ENCODE results near the gene LRRIQ1. TPM values are rescaled to one million over a fixed set of nuclear protein-coding genes. Genes with fewer than 3 reads are reported as not detected.

The LRRIQ1 gene
- total RNA-seq, 1 donor from 2014 or later: not detected

DNA sequence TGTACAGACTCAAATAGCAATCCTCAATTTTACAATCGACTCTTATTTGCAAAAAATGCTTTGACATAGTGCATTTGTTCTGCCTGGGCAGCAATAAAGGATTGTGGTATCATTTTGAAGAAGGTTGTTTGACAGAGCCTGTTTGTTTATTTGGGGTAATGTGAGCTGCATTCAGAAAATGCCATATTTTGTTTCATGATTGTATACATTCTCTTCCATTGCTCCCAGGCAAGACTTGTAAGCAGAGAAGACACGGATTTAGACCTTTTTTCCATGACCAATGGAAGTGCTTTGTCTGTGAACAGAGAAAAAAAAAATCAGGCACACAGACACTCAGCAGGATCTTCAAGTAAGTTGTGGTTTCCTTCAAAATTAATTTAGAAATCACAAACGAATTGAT is 208.4 kb downstream of the LRRIQ1 start:
- H3K27me3 Mint-ChIP-seq (ENCODE audit: low read depth): no peaks in the 10 kb centered on the region
- H3K36me3 Mint-ChIP-seq (ENCODE audit: low read depth): no peaks in the 10 kb centered on the region
- no peak overlapping the region for H3K4me3 Mint-ChIP-seq (ENCODE audit: low read depth)
- no peak overlapping the region for H3K27ac Mint-ChIP-seq
- no peaks in the 10 kb centered on the region for H3K9me3 Mint-ChIP-seq
- no peaks in the 10 kb centered on the region for H3K4me1 Mint-ChIP-seq (ENCODE audit: low read depth)
- intact Hi-C loops (cut with micrococcal nuclease): no loop called here
- no peak for DNase-seq (ENCODE audit: low spot score)

DNA sequence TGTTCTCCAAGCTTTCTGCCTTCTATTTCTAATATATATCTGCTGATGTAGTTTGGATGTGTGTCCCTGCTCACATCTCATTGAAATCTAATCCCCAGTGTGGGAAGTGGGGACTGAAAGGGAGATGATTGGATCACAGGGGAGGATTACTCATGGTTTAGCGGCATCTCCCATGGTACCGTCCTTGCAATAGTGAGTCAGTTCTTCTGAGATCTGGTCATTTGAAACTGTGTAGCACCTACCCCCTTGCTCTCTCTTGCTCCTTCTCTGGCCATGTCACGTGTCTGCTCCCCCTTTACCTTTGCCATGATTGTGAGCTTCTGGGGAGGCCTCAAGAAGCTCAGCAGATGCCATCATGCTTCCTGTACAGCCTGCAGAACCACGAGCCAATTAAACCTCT is 217.7 kb downstream of the LRRIQ1 start:
- no peak for DNase-seq (ENCODE audit: low spot score)
- no peak overlapping the region for H3K4me3 Mint-ChIP-seq (ENCODE audit: low read depth)
- intact Hi-C loops (cut with micrococcal nuclease): no loop called here
- no peaks in the 10 kb centered on the region for H3K27me3 Mint-ChIP-seq (ENCODE audit: low read depth)
- no peaks in the 10 kb centered on the region for H3K9me3 Mint-ChIP-seq
- no peaks in the 10 kb centered on the region for H3K36me3 Mint-ChIP-seq (ENCODE audit: low read depth)
- no peak overlapping the region for H3K27ac Mint-ChIP-seq
- no peaks in the 10 kb centered on the region for H3K4me1 Mint-ChIP-seq (ENCODE audit: low read depth)

DNA sequence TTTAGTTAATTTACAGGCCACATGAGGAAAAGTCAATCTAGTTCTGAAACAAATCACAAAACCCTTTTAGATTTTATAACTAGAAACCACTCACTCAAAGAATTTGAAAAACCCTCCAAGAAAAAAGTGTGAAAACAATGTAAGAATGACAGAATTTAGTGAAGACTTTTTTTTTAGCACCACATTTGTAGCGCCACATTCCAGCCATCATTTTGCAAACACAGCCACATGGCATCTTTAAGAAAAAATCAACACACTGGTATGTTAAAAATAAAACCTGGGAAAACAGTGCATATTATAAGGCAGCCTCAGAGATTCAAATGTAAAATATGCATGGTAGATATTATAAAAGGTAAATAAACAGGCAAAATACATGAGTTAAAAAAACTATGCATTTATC is 221.5 kb downstream of the LRRIQ1 start:
- Mint-ChIP-seq H3K27ac (no peak overlapping the region), H3K4me1 (ENCODE audit: low read depth) (no peaks in the 10 kb centered on the region), H3K9me3 (no peaks in the 10 kb centered on the region), H3K4me3 (ENCODE audit: low read depth) (no peak overlapping the region), H3K27me3 (ENCODE audit: low read depth) (no peaks in the 10 kb centered on the region), H3K36me3 (ENCODE audit: low read depth) (no peaks in the 10 kb centered on the region)
- intact Hi-C loops (cut with micrococcal nuclease): no loop called here
- DNase-seq (ENCODE audit: low spot score): no peak

DNA sequence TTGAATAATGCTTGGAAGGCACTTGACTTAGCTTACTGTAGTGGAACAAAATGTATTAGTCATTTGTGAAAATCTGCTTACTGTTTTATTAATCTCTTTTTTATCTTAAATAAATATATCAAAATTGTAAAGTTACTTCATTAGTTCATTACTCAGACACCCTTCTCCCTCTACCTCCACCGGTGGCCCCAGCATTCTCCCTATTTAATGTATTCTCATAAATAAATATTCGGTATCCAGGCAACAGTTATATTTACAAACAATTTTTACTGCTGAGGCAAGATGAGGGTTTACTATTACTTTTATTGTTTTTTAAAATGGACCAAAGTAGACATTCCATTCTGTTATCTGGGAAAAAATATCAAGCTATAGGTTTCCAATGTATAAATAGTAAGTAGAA is 224.3 kb downstream of the LRRIQ1 start:
- no peaks in the 10 kb centered on the region for H3K4me1 Mint-ChIP-seq (ENCODE audit: low read depth)
- H3K4me3 Mint-ChIP-seq (ENCODE audit: low read depth): no peak overlapping the region

DNA sequence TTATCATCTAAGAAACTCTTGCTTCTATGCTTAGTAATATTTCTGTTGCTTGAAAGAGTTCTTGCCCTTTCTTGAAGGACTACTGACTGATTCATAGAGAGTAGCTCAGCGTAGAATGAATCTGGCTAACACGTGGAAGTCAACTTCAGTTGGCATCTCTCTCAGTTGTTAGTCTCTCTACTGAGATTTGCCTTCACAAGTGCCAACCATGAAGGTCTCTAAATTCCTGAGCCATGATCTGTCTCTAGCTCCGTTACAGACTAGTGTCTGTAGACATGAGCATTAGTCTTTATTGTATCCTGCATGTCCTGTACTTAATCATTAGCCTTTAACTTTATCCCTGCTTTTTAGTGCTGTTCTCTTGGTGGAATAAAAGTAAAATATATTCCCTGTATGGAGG is 224.7 kb downstream of the LRRIQ1 start:
- H3K27me3 Mint-ChIP-seq (ENCODE audit: low read depth): no peaks in the 10 kb centered on the region
- H3K27ac Mint-ChIP-seq: no peak overlapping the region
- intact Hi-C loops (cut with micrococcal nuclease): no loop called here
- no peak overlapping the region for H3K4me3 Mint-ChIP-seq (ENCODE audit: low read depth)
- H3K9me3 Mint-ChIP-seq: no peaks in the 10 kb centered on the region
- no peaks in the 10 kb centered on the region for H3K36me3 Mint-ChIP-seq (ENCODE audit: low read depth)
- H3K4me1 Mint-ChIP-seq (ENCODE audit: low read depth): no peaks in the 10 kb centered on the region
- no peak for DNase-seq (ENCODE audit: low spot score)

More for the DNA sequence above, 224.3 kb downstream of the LRRIQ1 start:
- no peak overlapping the region for H3K27ac Mint-ChIP-seq
- intact Hi-C loops (cut with micrococcal nuclease): no loop called here
- no peaks in the 10 kb centered on the region for H3K36me3 Mint-ChIP-seq (ENCODE audit: low read depth)
- H3K27me3 Mint-ChIP-seq (ENCODE audit: low read depth): no peaks in the 10 kb centered on the region
- H3K9me3 Mint-ChIP-seq: no peaks in the 10 kb centered on the region
- no peak for DNase-seq (ENCODE audit: low spot score)

DNA sequence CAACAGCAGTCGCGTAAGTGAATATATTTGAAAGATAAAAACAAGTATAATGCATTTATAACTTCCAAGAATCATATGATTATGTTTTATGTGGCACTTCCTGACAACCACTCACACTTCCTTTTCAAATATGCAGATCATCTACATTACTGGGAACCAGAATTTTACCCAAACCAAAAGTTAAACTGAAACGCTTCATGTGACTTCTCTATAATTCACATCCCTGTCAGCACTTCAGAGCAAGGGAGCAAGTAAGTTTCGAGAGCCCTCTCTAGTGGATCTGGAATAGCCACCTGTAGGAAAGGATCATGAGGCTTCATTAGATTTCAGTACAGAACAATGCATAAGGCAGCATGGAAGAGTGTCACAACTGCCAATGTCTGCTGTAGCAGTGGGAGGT is 230.2 kb downstream of the LRRIQ1 start:
- no peaks in the 10 kb centered on the region for H3K4me1 Mint-ChIP-seq (ENCODE audit: low read depth)
- intact Hi-C loops (cut with micrococcal nuclease): no loop called here
- H3K9me3 Mint-ChIP-seq: no peaks in the 10 kb centered on the region
- no peak for DNase-seq (ENCODE audit: low spot score)
- no peaks in the 10 kb centered on the region for H3K27me3 Mint-ChIP-seq (ENCODE audit: low read depth)
- H3K27ac Mint-ChIP-seq: no peak overlapping the region
- H3K36me3 Mint-ChIP-seq (ENCODE audit: low read depth): no peaks in the 10 kb centered on the region
- H3K4me3 Mint-ChIP-seq (ENCODE audit: low read depth): no peak overlapping the region

DNA sequence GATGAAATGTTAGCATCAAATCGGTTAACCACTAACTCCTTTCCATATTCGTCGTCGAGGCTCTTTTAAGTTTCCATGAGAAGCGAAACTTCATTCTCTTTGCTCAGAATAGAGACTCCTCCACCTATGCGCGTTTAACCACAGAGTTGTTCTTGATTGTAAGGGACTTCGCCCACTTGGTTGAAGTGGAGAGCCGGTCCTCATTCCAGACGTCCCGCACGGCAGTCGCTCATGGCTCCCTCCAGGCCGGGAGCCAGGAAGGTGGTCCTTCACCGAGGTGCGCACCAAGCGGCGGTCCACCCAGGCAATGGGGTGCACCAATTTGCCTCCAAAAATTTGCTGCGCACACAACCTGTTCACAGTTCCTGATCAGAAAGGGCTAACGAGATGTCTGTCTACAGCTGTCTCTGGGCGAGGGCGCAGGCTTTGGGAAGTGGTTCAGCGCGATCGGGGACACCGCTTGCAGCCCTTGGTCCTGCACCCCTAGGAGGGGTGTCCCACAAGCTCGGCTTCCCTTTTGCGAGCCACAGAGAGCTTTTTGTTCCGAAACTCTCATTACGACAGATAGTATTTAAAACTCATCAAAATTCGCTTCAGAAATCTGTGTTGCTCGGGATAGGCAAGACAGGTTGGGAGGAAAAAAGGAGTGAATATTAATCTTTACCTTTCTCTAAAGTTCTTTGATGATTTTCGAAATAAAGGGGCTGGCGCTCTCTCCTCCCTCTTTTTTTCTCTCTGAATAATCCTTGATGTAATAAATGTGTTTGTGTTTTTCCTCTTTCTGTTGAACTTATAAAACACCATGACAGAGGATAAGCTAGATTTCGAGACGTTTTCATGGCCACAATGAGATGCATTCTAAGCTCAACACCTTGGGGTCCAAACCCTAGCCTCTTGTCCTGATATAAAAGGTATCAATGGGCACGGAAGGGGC is 237.5 kb downstream of the LRRIQ1 start:
- intact Hi-C loops (cut with micrococcal nuclease): no loop called here
- no peak for DNase-seq (ENCODE audit: low spot score)
- Mint-ChIP-seq H3K4me3 (ENCODE audit: low read depth) (no peak overlapping the region), H3K9me3 (no peaks in the 10 kb centered on the region), H3K27me3 (ENCODE audit: low read depth) (peaks cover 52% of the 10 kb centered on the region), H3K36me3 (ENCODE audit: low read depth) (no peaks in the 10 kb centered on the region), H3K27ac (no peak overlapping the region), H3K4me1 (ENCODE audit: low read depth) (peaks cover 6% of the 10 kb centered on the region)

DNA sequence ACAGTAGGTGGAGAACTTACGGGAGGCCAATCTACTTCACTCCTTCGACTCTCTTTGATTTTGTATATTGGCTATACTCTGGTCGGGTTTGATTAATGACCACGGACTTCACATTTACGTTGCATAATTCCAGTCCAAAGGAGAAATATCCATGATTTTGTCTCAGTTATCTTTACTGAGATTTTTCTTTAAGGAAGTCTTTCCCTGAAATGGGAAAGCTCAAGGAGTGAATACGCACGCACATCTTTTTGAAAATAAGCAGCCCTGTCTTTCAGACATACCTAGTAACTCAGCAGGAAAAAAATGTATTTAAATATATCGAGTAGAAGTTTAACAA is 238.1 kb downstream of the LRRIQ1 start:
- Mint-ChIP-seq H3K9me3 (no peaks in the 10 kb centered on the region), H3K27ac (no peak overlapping the region), H3K4me3 (ENCODE audit: low read depth) (no peak overlapping the region), H3K36me3 (ENCODE audit: low read depth) (no peaks in the 10 kb centered on the region), H3K27me3 (ENCODE audit: low read depth) (peaks cover 55% of the 10 kb centered on the region), H3K4me1 (ENCODE audit: low read depth) (peaks cover 6% of the 10 kb centered on the region)
- intact Hi-C loops (cut with micrococcal nuclease): no loop called here
- no peak for DNase-seq (ENCODE audit: low spot score)

DNA sequence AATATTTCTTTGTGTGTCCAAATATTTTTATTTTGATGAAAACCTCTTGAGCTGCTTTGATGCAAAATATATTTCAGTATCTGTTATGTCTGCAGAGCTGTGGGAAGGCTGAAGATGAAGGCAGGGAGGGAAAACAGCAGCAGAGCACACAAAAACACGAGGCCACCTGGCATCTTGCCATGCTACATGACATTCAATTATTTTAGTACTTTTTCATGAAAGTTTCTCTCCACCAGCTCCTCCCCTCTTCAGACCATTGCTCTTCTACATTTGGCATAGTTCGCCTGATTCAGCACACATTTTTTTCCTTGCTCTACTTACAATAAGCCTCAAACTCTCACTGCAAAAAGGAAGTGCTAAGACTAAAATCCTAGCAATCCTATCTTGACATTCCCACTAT is 239.2 kb downstream of the LRRIQ1 start:
- no peak overlapping the region for H3K27ac Mint-ChIP-seq
- H3K9me3 Mint-ChIP-seq: no peaks in the 10 kb centered on the region
- peaks cover 10% of the 10 kb centered on the region for H3K4me1 Mint-ChIP-seq (ENCODE audit: low read depth)
- intact Hi-C loops (cut with micrococcal nuclease): loop anchor here (5.0 kb wide), 1 partner anchor 363 kb away; the partner anchor contains the start of gene SLC6A15
- H3K27me3 Mint-ChIP-seq (ENCODE audit: low read depth): peaks cover 64% of the 10 kb centered on the region
- H3K36me3 Mint-ChIP-seq (ENCODE audit: low read depth): no peaks in the 10 kb centered on the region
- DNase-seq (ENCODE audit: low spot score): no peak
- H3K4me3 Mint-ChIP-seq (ENCODE audit: low read depth): no peak overlapping the region

DNA sequence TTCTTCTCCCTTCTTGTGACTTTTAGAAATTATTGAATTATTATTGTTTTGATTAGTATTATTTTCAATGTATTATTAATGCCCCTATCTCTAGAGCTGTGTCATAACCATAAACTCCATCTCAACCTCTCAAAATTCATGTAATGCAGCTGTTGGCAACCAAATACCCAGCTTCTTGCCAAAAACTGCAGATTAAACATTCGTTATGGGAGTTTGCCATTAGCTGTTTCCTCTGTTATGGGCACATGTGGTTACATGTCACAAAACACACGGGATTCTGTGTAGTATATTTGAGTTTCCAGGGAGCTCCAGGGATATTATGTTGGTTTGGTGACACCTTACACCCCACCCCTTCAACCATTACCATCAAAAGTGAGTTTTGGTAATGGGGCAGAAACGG is 241.0 kb downstream of the LRRIQ1 start:
- no peak overlapping the region for H3K27ac Mint-ChIP-seq
- intact Hi-C loops (cut with micrococcal nuclease): loop anchor here (5.0 kb wide), 1 partner anchor 365 kb away; the partner anchor contains the start of gene SLC6A15

DNA sequence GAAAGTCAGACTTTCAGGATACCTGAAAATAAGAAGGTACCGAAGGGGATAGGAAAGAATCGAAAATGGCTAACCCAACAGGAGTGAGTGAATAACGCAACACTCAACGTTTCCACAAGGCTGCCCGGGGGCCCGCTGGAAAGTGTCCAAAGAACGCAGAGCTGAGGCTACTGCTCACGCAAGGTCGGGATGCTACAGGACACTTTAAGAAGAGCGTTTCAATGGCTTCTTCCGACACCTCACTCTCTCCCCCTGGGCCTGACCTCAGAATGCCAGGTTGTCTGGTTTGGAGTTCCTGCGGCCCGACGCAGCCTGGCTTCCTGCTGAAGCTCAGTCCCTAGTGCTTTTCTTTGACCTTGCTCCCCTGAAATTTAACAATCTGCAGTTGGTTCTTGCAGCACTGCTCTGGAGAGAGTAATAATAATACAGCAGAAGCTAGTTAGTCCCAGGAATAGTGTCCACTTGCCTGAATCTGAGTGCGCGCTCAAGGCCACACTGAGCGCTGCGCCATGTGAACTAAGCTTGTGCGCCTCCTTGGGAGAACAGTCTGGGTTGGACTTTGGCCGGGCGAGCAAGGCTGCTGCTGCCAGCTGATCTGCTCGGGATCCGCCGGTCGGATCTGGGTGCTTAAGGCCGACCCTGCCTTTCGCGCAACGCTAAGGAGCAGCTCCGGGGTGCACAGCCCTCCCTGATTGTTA is 241.9 kb downstream of the LRRIQ1 start:
- Mint-ChIP-seq H3K27me3 (ENCODE audit: low read depth) (peaks cover 75% of the 10 kb centered on the region), H3K9me3 (no peaks in the 10 kb centered on the region), H3K4me1 (ENCODE audit: low read depth) (peaks cover 13% of the 10 kb centered on the region), H3K4me3 (ENCODE audit: low read depth) (no peak overlapping the region), H3K36me3 (ENCODE audit: low read depth) (no peaks in the 10 kb centered on the region), H3K27ac (no peak overlapping the region)
- no peak for DNase-seq (ENCODE audit: low spot score)
- intact Hi-C loops (cut with micrococcal nuclease): loop anchor here (5.0 kb wide), 1 partner anchor 366 kb away; the partner anchor contains the start of gene SLC6A15

More for the DNA sequence above, 241.0 kb downstream of the LRRIQ1 start:
- no peak for DNase-seq (ENCODE audit: low spot score)
- Mint-ChIP-seq H3K36me3 (ENCODE audit: low read depth) (no peaks in the 10 kb centered on the region), H3K27me3 (ENCODE audit: low read depth) (peaks cover 78% of the 10 kb centered on the region), H3K4me1 (ENCODE audit: low read depth) (peaks cover 14% of the 10 kb centered on the region), H3K9me3 (no peaks in the 10 kb centered on the region), H3K4me3 (ENCODE audit: low read depth) (no peak overlapping the region)

DNA sequence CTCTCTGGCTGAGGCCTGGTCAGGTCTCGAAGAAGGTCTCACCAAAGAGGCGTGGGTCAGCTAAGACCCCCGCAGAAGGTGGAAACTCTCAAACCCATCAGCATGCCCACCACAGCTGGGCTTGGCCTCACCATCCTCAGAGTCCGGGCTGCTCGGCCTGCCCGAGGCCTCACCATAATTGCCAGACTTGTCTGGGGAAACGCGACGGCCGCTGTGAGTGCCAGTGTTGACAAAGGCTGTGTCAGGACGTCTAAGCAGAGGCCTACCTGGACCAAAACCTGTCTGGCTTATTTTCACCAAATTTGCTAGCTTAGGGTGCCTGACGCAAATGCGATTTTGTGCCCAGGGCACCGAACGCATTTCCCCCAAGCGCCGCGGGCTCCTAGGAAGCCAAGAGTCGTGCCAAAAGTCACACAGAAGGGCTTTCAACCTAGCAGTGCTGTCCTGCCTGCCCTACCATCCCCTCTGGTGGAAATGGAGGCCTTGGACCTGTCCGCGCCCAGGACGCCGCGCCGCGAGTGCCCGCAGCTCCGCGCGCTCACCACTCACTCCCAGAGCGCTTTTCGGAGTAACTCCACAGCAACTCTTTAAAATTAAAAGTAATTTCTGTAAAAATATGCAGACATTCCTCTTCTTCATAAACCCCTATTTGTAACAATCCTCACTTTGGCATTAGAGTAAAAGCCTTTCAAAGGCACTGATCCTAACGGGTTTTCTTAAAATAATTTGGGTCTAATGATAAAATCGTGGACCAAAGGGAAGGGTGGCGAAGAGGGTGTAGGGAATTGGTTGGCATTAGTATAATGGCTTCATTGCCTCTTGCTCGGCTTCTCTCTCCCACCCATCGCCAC is 242.7 kb downstream of the LRRIQ1 start:
- no peaks in the 10 kb centered on the region for H3K9me3 Mint-ChIP-seq
- no peaks in the 10 kb centered on the region for H3K36me3 Mint-ChIP-seq (ENCODE audit: low read depth)
- no peak overlapping the region for H3K4me3 Mint-ChIP-seq (ENCODE audit: low read depth)
- peaks cover 8% of the 10 kb centered on the region for H3K4me1 Mint-ChIP-seq (ENCODE audit: low read depth)
- no peak overlapping the region for H3K27ac Mint-ChIP-seq
- peaks cover 74% of the 10 kb centered on the region for H3K27me3 Mint-ChIP-seq (ENCODE audit: low read depth)
- intact Hi-C loops (cut with micrococcal nuclease): loop anchor here (5.0 kb wide), 1 partner anchor 367 kb away; the partner anchor contains the start of gene SLC6A15
- no peak for DNase-seq (ENCODE audit: low spot score)
